Kidney tubule cell (primary cell): ENCODE data around the gene ADAMTSL5.
"Not testable (repeated sequence)": the region's sequence is repeated elsewhere in the genome, so short reads cannot be mapped to it uniquely, and the experiment has no call there.

Experiments used
- DNase-seq: peaks from one replicate; pipeline ENCODE4 v3.0.0-alpha.2; 2018; ENCODE audit warnings: low spot score

Gene ADAMTSL5

GRCh38 chr19:1481893-1482360 is 30.9 kb downstream of the ADAMTSL5 start:
- no peak for DNase-seq

GRCh38 chr19:1481224-1481892 is 31.5 kb downstream of the ADAMTSL5 start:
- DNase-seq: no peak

GRCh38 chr19:1478934-1479707 is 33.7 kb downstream of the ADAMTSL5 start, which contains the start of gene C19orf25:
Gene C19orf25, minus strand, starts transcription at chr19:1479215. Its CDS starts 312 bp downstream, at chr19:1478903.
- DNase-seq: peak; percentile 94

GRCh38 chr19:1477056-1477455 is 35.8 kb downstream of the ADAMTSL5 start:
- not testable (repeated sequence) for DNase-seq

GRCh38 chr19:1475751-1476437 is 36.9 kb downstream of the ADAMTSL5 start:
- DNase-seq: no peak

- DNase-seq: no peak
These were observed 38.0 kb downstream of the ADAMTSL5 start for GRCh38 chr19:1474765-1475351.

GRCh38 chr19:1474011-1474764 is 38.6 kb downstream of the ADAMTSL5 start:
- no peak for DNase-seq

GRCh38 chr19:1473085-1473851 is 39.6 kb downstream of the ADAMTSL5 start:
- no peak for DNase-seq

- no peak for DNase-seq
These were observed 40.4 kb downstream of the ADAMTSL5 start for GRCh38 chr19:1472231-1473084.

- no peak for DNase-seq
These were observed 41.2 kb downstream of the ADAMTSL5 start for GRCh38 chr19:1471515-1472160.

- no peak for DNase-seq
These were observed 41.8 kb downstream of the ADAMTSL5 start for GRCh38 chr19:1471010-1471514.

- DNase-seq: no peak
These were observed 42.4 kb downstream of the ADAMTSL5 start for GRCh38 chr19:1470305-1471009.

- no peak for DNase-seq
These were observed 42.8 kb downstream of the ADAMTSL5 start for GRCh38 chr19:1470055-1470304.

GRCh38 chr19:1469255-1470054 is 43.4 kb downstream of the ADAMTSL5 start:
- no peak for DNase-seq

- DNase-seq: peak; percentile 46
These were observed 44.0 kb downstream of the ADAMTSL5 start for GRCh38 chr19:1468821-1469254.

GRCh38 chr19:1468274-1468820 is 44.5 kb downstream of the ADAMTSL5 start:
- DNase-seq: no peak

GRCh38 chr19:1467490-1468273 is 45.1 kb downstream of the ADAMTSL5 start:
- DNase-seq: no peak
